ENCODE data around the gene SLITRK5.

SLITRK5 gene

DNA sequence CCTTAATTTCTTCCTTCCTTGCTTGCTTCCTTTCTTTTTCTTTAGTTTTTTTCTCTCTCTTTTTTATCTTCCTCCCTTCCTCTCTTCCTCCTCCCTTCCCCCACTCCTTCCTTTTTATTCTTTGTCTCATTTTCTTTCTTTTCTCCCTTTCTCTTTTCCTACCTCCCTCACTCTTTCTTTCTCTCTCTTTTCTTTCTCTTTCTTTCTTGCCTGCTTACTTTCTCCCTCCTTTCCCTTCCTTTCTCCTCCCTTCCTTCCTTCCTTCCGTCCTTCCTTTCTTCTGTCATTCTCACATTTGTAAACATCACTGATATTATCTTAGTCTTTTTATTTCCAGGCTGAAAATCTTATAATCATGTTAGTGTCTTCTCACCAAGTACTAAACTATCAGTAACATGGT is 38.8 kb downstream of the SLITRK5 start:
- DNase-seq (ENCODE audit: low read depth) = no peak

- DNase-seq (ENCODE audit: low read depth) = no peak
Observed at GRCh38 chr13:87712012-87712411, 40.8 kb downstream of the SLITRK5 start.

All from amniotic epithelial cell (primary cell).